ENCODE results near the gene VN1R2. TPM values are rescaled to one million over a fixed set of nuclear protein-coding genes. Genes with fewer than 3 reads are reported as not detected.

VN1R2 gene, protein sequence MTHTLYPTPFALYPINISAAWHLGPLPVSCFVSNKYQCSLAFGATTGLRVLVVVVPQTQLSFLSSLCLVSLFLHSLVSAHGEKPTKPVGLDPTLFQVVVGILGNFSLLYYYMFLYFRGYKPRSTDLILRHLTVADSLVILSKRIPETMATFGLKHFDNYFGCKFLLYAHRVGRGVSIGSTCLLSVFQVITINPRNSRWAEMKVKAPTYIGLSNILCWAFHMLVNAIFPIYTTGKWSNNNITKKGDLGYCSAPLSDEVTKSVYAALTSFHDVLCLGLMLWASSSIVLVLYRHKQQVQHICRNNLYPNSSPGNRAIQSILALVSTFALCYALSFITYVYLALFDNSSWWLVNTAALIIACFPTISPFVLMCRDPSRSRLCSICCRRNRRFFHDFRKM
- not detected in 2 replicates for total RNA-seq

GRCh38 chr19:53257715-53258342 is at the start of gene VN1R2:
Gene VN1R2 (plus strand): TSS chr19:53258292. CDS start chr19:53258376, 84 bp downstream.

DNA sequence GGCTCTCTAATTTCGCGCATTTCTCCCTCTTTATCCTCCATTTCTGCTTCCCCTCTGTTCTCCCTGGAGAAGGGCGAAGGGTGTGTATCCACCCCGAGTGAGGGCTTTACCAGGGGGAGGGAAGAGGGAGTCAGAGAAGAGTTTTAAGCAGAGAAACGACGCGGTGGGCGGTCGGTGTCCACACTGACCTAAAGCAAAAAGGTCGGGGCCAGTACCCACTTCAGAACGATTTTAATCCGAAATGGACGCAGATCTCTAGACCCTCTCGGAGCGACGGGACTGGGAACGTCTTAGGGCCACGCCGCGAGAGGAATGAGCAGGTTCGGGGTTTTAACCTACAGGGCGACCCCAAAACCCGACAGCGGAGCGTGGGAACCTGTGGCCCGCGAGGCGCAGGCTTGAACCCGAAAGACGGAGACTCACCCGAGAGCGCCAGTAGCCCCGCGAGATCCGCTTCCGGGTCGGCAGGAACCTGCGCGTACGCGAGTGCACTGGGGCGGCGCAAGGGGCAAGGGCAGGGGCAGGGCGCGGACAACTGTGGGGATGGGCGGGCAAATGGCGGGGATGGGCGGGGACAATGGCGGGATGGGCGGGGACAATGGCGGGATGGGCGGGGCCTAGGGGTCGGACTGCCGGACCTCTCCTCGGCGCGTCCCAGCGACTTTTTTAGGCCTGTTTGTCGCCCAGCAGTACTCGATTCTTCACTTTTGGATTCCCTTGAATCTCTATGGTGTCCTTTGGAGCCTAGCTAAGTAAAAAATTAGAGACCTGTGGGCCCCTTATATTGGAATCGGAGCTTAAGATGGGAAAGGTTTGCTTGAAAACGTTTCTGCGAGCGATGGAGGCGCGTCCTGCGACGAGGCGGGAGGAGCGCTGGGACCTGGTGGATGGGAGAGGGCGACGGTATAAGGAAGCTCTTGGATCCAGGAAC is 3.4 kb upstream of the VN1R2 start, which contains the start of gene ZNF677:
TSS of gene ZNF677 (minus strand) at position 463 of the 931 bp plus-strand sequence. CDS start 3,323 bp downstream, outside the sequence.

GRCh38 chr19:53267623-53268022 is 9.5 kb downstream of the VN1R2 start, which contains the start of gene VN1R4:
Gene VN1R4 (minus strand): TSS chr19:53267723. CDS start chr19:53267665, 58 bp downstream.

Other genes with a start within 250 kb of the VN1R2 start
- not detected in 2 replicates for gene ERVV-1, start 244.4 kb upstream of the VN1R2 start, total RNA-seq
- not detected in 2 replicates for gene ERVV-2, start 213.6 kb upstream of the VN1R2 start, total RNA-seq
- gene ZNF160, start 154.9 kb upstream of the VN1R2 start, total RNA-seq, result 25.5 and 31.2 TPM in 2 replicates
- 6.1 and 6.3 TPM in 2 replicates for gene ZNF415, start 125.4 kb upstream of the VN1R2 start, total RNA-seq
- 7.6 and 9.9 TPM in 2 replicates for gene ZNF347, start 99.2 kb upstream of the VN1R2 start, total RNA-seq
- gene ZNF665, start 64.9 kb upstream of the VN1R2 start, total RNA-seq, result 4.4 and 4.6 TPM in 2 replicates
- gene ZNF677, start 3.4 kb upstream of the VN1R2 start, total RNA-seq, result 11.2 and 11.6 TPM in 2 replicates
- not detected in 2 replicates for gene VN1R4, start 9.4 kb downstream of the VN1R2 start, total RNA-seq
- 8.4 and 9.1 TPM in 2 replicates for gene ZNF845, start 75.5 kb downstream of the VN1R2 start, total RNA-seq
- 6.5 TPM in 2 replicates for gene ZNF525, start 107.4 kb downstream of the VN1R2 start, total RNA-seq
- 14.1 and 14.6 TPM in 2 replicates for gene ZNF765, start 136.9 kb downstream of the VN1R2 start, total RNA-seq
- gene ZNF761, start 173.7 kb downstream of the VN1R2 start, total RNA-seq, result 13.8 and 14.6 TPM in 2 replicates
- gene ZNF813, start 209.4 kb downstream of the VN1R2 start, total RNA-seq, result 3.0 and 3.1 TPM in 2 replicates

Data from uterine smooth muscle cell (primary cell).